Activated T-helper 1 cell treated with anti-CD3 and anti-CD28 coated beads, Interleukin-12 subunit alpha, Interleukin-12 subunit beta, Interleukin-2, Interleukin-4 antibody, amounts not matched to agents 30 ng/mL and 10 ng/mL and 1 ng/mL, durations not matched to agents 14 hours and 24 hours and 36 hours (primary cell): ENCODE measurements around the gene HAGH. TPM values are rescaled to one million over a fixed set of nuclear protein-coding genes. Genes with fewer than 3 reads are reported as not detected.

Experiments
- DNase-seq: peaks from one replicate; pipeline ENCODE4 v3.0.0; 2021; ENCODE audit warnings: low spot score
- H3K27ac Mint-ChIP-seq: one replicate; pipeline ENCODE4 v1.8.0; 2021; ENCODE audit warnings: mild to moderate bottlenecking, mixed read lengths
- H3K27me3 Mint-ChIP-seq: one replicate; pipeline ENCODE4 v1.8.0; 2022; ENCODE audit warnings: mild to moderate bottlenecking, moderate library complexity, mixed read lengths; ENCODE audit not compliant: insufficient read depth
- H3K36me3 Mint-ChIP-seq: one replicate; pipeline ENCODE4 v1.8.0; 2021; ENCODE audit warnings: low read depth, mixed read lengths
- H3K4me1 Mint-ChIP-seq: one replicate; pipeline ENCODE4 v1.8.0; 2021; ENCODE audit warnings: low read depth, mixed read lengths
- H3K4me3 Mint-ChIP-seq: one replicate; pipeline ENCODE4 v1.8.0; 2021; ENCODE audit warnings: mild to moderate bottlenecking, moderate library complexity, mixed read lengths
- H3K9me3 Mint-ChIP-seq: one replicate; pipeline ENCODE4 v1.8.0; 2021; ENCODE audit warnings: mixed read lengths
- intact Hi-C: fragments of 100-400 bp; cut with micrococcal nuclease; formaldehyde crosslinking; loops from one replicate; pipeline ENCODE4 v1.15.1; 2024
- total RNA-seq: library from RNA; stranded (reverse); gene quantifications from 2 replicates; pipeline ENCODE4 v1.2.3, GENCODE V29; 2022

The HAGH gene
- total RNA-seq, 1 donor from 2014 or later = 58.7 TPM

GRCh38 chr16:1770328-1771187 lies 56.1 kb downstream of the HAGH start:
- Mint-ChIP-seq H3K4me1 (peaks cover 8% of the 10 kb centered on the region), H3K4me3 (peak overlapping the region; percentile 100), H3K27me3 (no peaks in the 10 kb centered on the region), H3K9me3 (no peaks in the 10 kb centered on the region), H3K36me3 (peaks cover 19% of the 10 kb centered on the region), H3K27ac (peak overlapping the region; percentile 63)
- intact Hi-C loops = loop anchor here (5.0 kb wide), 1 partner anchor 63 kb away; the partner anchor contains the start of gene MAPK8IP3
- DNase-seq = peak; percentile 37

GRCh38 chr16:1769402-1770300 lies 57.0 kb downstream of the HAGH start:
- no peak for DNase-seq
- Mint-ChIP-seq H3K4me3 (peak overlapping the region; percentile 100), H3K27me3 (no peaks in the 10 kb centered on the region), H3K27ac (no peak overlapping the region), H3K36me3 (peaks cover 19% of the 10 kb centered on the region), H3K9me3 (no peaks in the 10 kb centered on the region), H3K4me1 (peaks cover 8% of the 10 kb centered on the region)
- intact Hi-C loops = loop anchor here (5.0 kb wide), 1 partner anchor 62 kb away; the partner anchor contains the start of gene MAPK8IP3

GRCh38 chr16:1768767-1769401 lies 57.7 kb downstream of the HAGH start:
- H3K27me3 Mint-ChIP-seq = no peaks in the 10 kb centered on the region
- intact Hi-C loops = no loop called here
- peaks cover 19% of the 10 kb centered on the region for H3K36me3 Mint-ChIP-seq
- peaks cover 8% of the 10 kb centered on the region for H3K4me1 Mint-ChIP-seq
- no peak overlapping the region for H3K27ac Mint-ChIP-seq
- no peaks in the 10 kb centered on the region for H3K9me3 Mint-ChIP-seq
- no peak overlapping the region for H3K4me3 Mint-ChIP-seq
- no peak for DNase-seq

- H3K27ac Mint-ChIP-seq = no peak overlapping the region
- no peak overlapping the region for H3K4me3 Mint-ChIP-seq
- no peak for DNase-seq
- H3K27me3 Mint-ChIP-seq = no peaks in the 10 kb centered on the region
- H3K4me1 Mint-ChIP-seq = peaks cover 8% of the 10 kb centered on the region
- intact Hi-C loops = no loop called here
- peaks cover 19% of the 10 kb centered on the region for H3K36me3 Mint-ChIP-seq
- H3K9me3 Mint-ChIP-seq = no peaks in the 10 kb centered on the region
These were observed 58.4 kb downstream of the HAGH start for GRCh38 chr16:1768061-1768766.

- Mint-ChIP-seq H3K9me3 (no peaks in the 10 kb centered on the region), H3K4me1 (peaks cover 7% of the 10 kb centered on the region), H3K36me3 (peaks cover 17% of the 10 kb centered on the region), H3K27ac (no peak overlapping the region), H3K4me3 (no peak overlapping the region), H3K27me3 (no peaks in the 10 kb centered on the region)
- no peak for DNase-seq
- intact Hi-C loops = no loop called here
These were observed 59.3 kb downstream of the HAGH start for GRCh38 chr16:1767116-1767994.

GRCh38 chr16:1766701-1767100 lies 59.9 kb downstream of the HAGH start:
- H3K4me1 Mint-ChIP-seq = peaks cover under 1% of the 10 kb centered on the region
- DNase-seq = no peak
- H3K27ac Mint-ChIP-seq = no peak overlapping the region
- intact Hi-C loops = no loop called here
- no peaks in the 10 kb centered on the region for H3K27me3 Mint-ChIP-seq
- no peak overlapping the region for H3K4me3 Mint-ChIP-seq
- peaks cover 10% of the 10 kb centered on the region for H3K36me3 Mint-ChIP-seq
- H3K9me3 Mint-ChIP-seq = no peaks in the 10 kb centered on the region

GRCh38 chr16:1766231-1766630 lies 60.4 kb downstream of the HAGH start:
- H3K4me3 Mint-ChIP-seq = no peak overlapping the region
- H3K4me1 Mint-ChIP-seq = no peaks in the 10 kb centered on the region
- peaks cover 10% of the 10 kb centered on the region for H3K36me3 Mint-ChIP-seq
- no peaks in the 10 kb centered on the region for H3K9me3 Mint-ChIP-seq
- no peak for DNase-seq
- no peak overlapping the region for H3K27ac Mint-ChIP-seq
- no peaks in the 10 kb centered on the region for H3K27me3 Mint-ChIP-seq
- intact Hi-C loops = no loop called here

GRCh38 chr16:1765826-1766225 lies 60.8 kb downstream of the HAGH start:
- DNase-seq = no peak
- H3K27me3 Mint-ChIP-seq = no peaks in the 10 kb centered on the region
- no peak overlapping the region for H3K4me3 Mint-ChIP-seq
- peaks cover 10% of the 10 kb centered on the region for H3K36me3 Mint-ChIP-seq
- no peaks in the 10 kb centered on the region for H3K9me3 Mint-ChIP-seq
- intact Hi-C loops = no loop called here
- no peak overlapping the region for H3K27ac Mint-ChIP-seq
- H3K4me1 Mint-ChIP-seq = no peaks in the 10 kb centered on the region

GRCh38 chr16:1764971-1765370 lies 61.7 kb downstream of the HAGH start:
- no peaks in the 10 kb centered on the region for H3K4me1 Mint-ChIP-seq
- intact Hi-C loops = no loop called here
- no peaks in the 10 kb centered on the region for H3K27me3 Mint-ChIP-seq
- no peaks in the 10 kb centered on the region for H3K9me3 Mint-ChIP-seq
- H3K27ac Mint-ChIP-seq = no peak overlapping the region
- H3K36me3 Mint-ChIP-seq = peaks cover 6% of the 10 kb centered on the region
- H3K4me3 Mint-ChIP-seq = no peak overlapping the region
- no peak for DNase-seq

- intact Hi-C loops = no loop called here
- no peak overlapping the region for H3K27ac Mint-ChIP-seq
These were observed 62.8 kb downstream of the HAGH start for GRCh38 chr16:1763521-1764511.

More at GRCh38 chr16:1763521-1764511, 62.8 kb downstream of the HAGH start:
- H3K9me3 Mint-ChIP-seq = no peaks in the 10 kb centered on the region
- peaks cover 7% of the 10 kb centered on the region for H3K36me3 Mint-ChIP-seq
- no peak for DNase-seq
- H3K4me1 Mint-ChIP-seq = no peaks in the 10 kb centered on the region
- no peaks in the 10 kb centered on the region for H3K27me3 Mint-ChIP-seq
- H3K4me3 Mint-ChIP-seq = no peak overlapping the region
